SK-N-SH (cell line): ENCODE measurements around the gene SLC2A13.

Experiments
- CTCF ChIP-seq: fragments of 200-600 bp; sonication (generic); IDR thresholded peaks from 2 replicates; pipeline ENCODE4 v1.6.1; 2017; ENCODE audit warnings: antibody characterized with exemption, mild to moderate bottlenecking, moderate library complexity
- EP300 ChIP-seq, 2 experiments: IDR thresholded peaks; 2 replicates each; pipeline versions ENCODE4 v1.4.0 to v1.6.1; 2012; ENCODE audit warnings: borderline replicate concordance in 1 of 2, low read depth in 1 of 2, low read length in 1 of 2
- MEF2A ChIP-seq: IDR thresholded peaks from 2 replicates; pipeline ENCODE4 v1.4.0; 2012; ENCODE audit warnings: low read depth, borderline replicate concordance
- MXI1 ChIP-seq: IDR thresholded peaks from 2 replicates; pipeline ENCODE4 v1.6.1; 2012; ENCODE audit warnings: mild to moderate bottlenecking, low read depth, low read length, improper control_type of control experiment
- NFIC ChIP-seq: IDR thresholded peaks from 2 replicates; pipeline ENCODE4 v1.4.0; 2012; ENCODE audit warnings: borderline replicate concordance
- POLR2AphosphoS5 ChIP-seq: IDR thresholded peaks from 2 replicates; pipeline ENCODE4 v1.6.1; 2012; ENCODE audit warnings: low read depth, low read length
- RAD21 ChIP-seq: IDR thresholded peaks from 2 replicates; pipeline ENCODE4 v1.6.1; 2012; ENCODE audit warnings: mild to moderate bottlenecking, low read length
- TAF1 ChIP-seq: IDR thresholded peaks from 2 replicates; pipeline ENCODE4 v1.6.1; 2012; ENCODE audit warnings: low read depth, mild to moderate bottlenecking, low read length, moderate library complexity, borderline replicate concordance
- YY1 ChIP-seq: IDR thresholded peaks from 2 replicates; pipeline ENCODE4 v1.4.0; 2012; ENCODE audit warnings: low read depth, mild to moderate bottlenecking
- TF ChIP-seq, protein P1 (sequence below): IDR thresholded peaks from 2 replicates; pipeline ENCODE4; 2012
- TF ChIP-seq, protein P2 (sequence below): IDR thresholded peaks from 2 replicates; pipeline ENCODE4 v1.4.0; 2012; ENCODE audit warnings: low read depth

DNA sequence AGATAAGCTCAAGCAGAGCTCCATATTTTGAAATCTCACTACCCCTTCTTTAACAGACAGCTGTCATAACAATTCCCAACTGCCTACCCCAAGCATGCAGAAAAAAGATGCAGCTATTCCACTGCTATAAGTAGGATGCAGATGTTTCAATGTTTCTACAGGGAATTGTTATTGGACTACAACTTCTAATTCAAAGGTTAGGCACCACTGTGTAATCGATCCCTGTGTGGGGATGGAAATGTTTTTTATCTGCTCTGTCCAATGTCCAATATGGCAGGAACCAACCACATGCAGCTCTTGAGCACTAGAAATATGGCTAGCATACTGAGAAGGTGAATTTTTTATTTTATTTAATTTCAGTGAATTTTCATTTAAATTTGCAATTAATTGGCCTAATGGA, 208.6 kb downstream of the SLC2A13 start:
- TF ChIP-seq MXI1 (no peak), RAD21 (no peak), CTCF (no peak), YY1 (no peak), TAF1 (no peak), EP300 (IDR thresholded peaks at IDR 0.05; ENCODE audit: borderline replicate concordance in 1 of 2, low read depth in 1 of 2, low read length in 1 of 2) (no peak), NFIC (no peak), MEF2A (no peak), POLR2AphosphoS5 (no peak)
- TF ChIP-seq, protein P1, sequence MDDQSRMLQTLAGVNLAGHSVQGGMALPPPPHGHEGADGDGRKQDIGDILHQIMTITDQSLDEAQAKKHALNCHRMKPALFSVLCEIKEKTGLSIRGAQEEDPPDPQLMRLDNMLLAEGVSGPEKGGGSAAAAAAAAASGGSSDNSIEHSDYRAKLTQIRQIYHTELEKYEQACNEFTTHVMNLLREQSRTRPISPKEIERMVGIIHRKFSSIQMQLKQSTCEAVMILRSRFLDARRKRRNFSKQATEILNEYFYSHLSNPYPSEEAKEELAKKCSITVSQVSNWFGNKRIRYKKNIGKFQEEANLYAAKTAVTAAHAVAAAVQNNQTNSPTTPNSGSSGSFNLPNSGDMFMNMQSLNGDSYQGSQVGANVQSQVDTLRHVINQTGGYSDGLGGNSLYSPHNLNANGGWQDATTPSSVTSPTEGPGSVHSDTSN: no peak
- TF ChIP-seq, protein P2, sequence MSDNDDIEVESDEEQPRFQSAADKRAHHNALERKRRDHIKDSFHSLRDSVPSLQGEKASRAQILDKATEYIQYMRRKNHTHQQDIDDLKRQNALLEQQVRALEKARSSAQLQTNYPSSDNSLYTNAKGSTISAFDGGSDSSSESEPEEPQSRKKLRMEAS: no peak
